Sigmoid colon (tissue), 4 donors: ENCODE data around the gene COL11A1.

Experiments
- EP300 ChIP-seq, 4 donors: sonication (generic); formaldehyde crosslinking; IDR thresholded peaks; one replicate each; pipeline ENCODE4 v1.6.1; 2017; ENCODE audit warnings: antibody characterized with exemption in 4 of 4
- POLR2A ChIP-seq, 2 donors: fragments of 450-650 bp; IDR thresholded peaks; one replicate each; pipeline ENCODE4 v1.6.1; 2016; ENCODE audit warnings: antibody characterized with exemption in 2 of 2, mild to moderate bottlenecking in 2 of 2, moderate library complexity in 2 of 2
- POLR2AphosphoS5 ChIP-seq, 4 donors: sonication (generic); formaldehyde crosslinking; IDR thresholded peaks; one replicate each; pipeline ENCODE4 v1.6.1; 2017; ENCODE audit warnings: antibody characterized with exemption in 4 of 4
- TF ChIP-seq, protein P1 (sequence below), 4 experiments: fragments of 450-650 bp in 3 of 4; fragments of 200-600 bp in 1 of 4; IDR thresholded peaks; one replicate each; pipeline ENCODE4 v1.5.1; 2016 to 2019; ENCODE audit warnings: antibody characterized with exemption in 4 of 4, mild to moderate bottlenecking in 3 of 4, moderate library complexity in 2 of 4

DNA sequence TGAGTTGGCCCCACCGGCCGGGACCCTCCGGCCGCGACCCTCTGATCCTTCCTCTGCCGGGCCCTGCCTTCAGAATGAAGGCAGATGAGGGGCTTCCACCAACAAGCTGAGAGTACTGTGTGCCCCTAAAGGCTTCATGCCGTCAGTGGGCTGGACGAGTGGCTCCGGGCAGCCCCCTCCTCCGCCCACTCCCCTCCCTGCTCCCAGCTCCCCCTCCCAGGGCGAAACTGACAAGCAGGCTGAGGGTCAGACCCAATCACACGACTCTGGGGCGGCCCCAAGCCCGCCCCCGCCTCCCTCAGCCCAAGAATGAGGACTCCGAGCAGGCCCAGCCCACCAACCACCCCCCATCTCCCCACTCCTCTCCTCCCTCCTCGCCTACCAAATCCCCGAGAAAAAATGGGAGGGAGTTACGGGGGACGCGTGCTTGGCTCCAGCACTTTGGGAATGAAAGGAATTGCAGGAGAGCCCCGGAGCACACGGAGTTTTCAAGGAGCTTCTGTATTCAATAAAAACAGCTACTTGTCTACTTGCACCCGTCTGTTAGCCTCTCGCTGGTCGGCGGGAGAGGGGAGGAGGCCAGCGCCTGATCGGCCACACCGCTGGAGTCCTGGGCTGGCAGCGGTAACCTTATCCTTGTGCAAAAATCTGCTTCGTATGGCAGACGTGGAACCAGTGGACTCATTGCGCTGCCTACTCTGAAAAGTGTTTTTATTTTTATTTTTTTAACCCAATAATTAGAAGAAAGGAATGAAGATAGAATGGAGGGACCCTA is at the start of gene COL11A1:
- TF ChIP-seq, protein P1, sequence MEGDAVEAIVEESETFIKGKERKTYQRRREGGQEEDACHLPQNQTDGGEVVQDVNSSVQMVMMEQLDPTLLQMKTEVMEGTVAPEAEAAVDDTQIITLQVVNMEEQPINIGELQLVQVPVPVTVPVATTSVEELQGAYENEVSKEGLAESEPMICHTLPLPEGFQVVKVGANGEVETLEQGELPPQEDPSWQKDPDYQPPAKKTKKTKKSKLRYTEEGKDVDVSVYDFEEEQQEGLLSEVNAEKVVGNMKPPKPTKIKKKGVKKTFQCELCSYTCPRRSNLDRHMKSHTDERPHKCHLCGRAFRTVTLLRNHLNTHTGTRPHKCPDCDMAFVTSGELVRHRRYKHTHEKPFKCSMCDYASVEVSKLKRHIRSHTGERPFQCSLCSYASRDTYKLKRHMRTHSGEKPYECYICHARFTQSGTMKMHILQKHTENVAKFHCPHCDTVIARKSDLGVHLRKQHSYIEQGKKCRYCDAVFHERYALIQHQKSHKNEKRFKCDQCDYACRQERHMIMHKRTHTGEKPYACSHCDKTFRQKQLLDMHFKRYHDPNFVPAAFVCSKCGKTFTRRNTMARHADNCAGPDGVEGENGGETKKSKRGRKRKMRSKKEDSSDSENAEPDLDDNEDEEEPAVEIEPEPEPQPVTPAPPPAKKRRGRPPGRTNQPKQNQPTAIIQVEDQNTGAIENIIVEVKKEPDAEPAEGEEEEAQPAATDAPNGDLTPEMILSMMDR (IDR thresholded peaks at IDR 0.05): no peak
- TF ChIP-seq POLR2AphosphoS5 (IDR thresholded peaks at IDR 0.05) (no peak), EP300 (IDR thresholded peaks at IDR 0.05) (no peak), POLR2A (IDR thresholded peaks at IDR 0.05) (no peak)
